22Rv1 (cell line): ENCODE results near the gene MTCP1.

Experiments used
- ZFX ChIP-seq: fragments of 450-650 bp; IDR thresholded peaks from 2 replicates; pipeline ENCODE4 v1.6.1; 2017; ENCODE audit warnings: antibody characterized with exemption, borderline replicate concordance
- TF ChIP-seq, protein P1 (sequence below): fragments of 450-650 bp; IDR thresholded peaks from 2 replicates; pipeline ENCODE4 v1.5.1; 2017; ENCODE audit warnings: mild to moderate bottlenecking

DNA sequence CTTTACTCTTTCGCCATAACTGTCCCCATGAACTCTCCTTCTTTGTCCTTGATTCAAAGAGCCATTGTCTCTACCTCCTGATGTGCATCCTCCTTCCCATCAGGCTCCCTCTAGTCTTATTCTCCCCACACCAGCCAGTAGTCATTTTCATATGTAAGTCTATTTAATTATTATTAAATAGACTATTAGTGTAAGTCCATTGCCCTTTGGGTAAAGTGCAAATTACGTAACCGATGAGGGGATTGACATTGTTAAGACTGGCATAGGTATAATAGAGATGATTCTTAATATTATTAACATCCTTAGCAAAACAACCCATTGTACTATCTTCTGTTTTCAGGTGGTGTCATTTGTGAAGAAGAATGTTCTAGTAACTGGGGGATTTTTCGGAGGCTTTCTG is 16.7 kb downstream of the MTCP1 start:
- TF ChIP-seq, protein P1, sequence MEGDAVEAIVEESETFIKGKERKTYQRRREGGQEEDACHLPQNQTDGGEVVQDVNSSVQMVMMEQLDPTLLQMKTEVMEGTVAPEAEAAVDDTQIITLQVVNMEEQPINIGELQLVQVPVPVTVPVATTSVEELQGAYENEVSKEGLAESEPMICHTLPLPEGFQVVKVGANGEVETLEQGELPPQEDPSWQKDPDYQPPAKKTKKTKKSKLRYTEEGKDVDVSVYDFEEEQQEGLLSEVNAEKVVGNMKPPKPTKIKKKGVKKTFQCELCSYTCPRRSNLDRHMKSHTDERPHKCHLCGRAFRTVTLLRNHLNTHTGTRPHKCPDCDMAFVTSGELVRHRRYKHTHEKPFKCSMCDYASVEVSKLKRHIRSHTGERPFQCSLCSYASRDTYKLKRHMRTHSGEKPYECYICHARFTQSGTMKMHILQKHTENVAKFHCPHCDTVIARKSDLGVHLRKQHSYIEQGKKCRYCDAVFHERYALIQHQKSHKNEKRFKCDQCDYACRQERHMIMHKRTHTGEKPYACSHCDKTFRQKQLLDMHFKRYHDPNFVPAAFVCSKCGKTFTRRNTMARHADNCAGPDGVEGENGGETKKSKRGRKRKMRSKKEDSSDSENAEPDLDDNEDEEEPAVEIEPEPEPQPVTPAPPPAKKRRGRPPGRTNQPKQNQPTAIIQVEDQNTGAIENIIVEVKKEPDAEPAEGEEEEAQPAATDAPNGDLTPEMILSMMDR = no peak
- no peak for TF ChIP-seq ZFX
